C4-2B (cell line): ENCODE measurements around the gene HOXD9.

ENCODE experiments used
- ZFX ChIP-seq: fragments of 450-650 bp; IDR thresholded peaks from 2 replicates; pipeline ENCODE4 v1.6.1; 2017
- TF ChIP-seq, protein P1 (sequence below): fragments of 450-650 bp; conservative IDR thresholded peaks from 2 replicates; pipeline ENCODE4 v1.5.1; 2017; ENCODE audit warnings: mild to moderate bottlenecking

DNA sequence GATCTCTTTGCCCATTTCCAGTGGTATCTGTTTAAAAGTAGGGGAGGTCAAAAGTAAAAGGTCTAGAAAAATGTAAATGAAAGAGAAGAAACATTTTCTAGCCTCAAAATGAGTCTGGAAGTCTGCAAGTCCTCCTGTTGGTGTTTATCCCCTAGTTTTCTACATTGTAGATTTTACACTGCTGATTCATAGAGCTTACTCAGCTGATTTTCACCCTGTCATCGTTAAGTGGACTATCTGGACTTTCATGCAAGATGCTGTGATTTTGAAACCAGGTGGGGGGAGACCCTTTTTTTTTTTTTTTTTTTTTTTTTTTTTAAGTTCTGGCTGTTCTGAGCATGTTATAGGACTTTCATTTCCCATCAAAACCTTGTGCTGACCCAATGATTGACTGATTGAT is 44.9 kb downstream of the HOXD9 start:
- TF ChIP-seq, protein P1, sequence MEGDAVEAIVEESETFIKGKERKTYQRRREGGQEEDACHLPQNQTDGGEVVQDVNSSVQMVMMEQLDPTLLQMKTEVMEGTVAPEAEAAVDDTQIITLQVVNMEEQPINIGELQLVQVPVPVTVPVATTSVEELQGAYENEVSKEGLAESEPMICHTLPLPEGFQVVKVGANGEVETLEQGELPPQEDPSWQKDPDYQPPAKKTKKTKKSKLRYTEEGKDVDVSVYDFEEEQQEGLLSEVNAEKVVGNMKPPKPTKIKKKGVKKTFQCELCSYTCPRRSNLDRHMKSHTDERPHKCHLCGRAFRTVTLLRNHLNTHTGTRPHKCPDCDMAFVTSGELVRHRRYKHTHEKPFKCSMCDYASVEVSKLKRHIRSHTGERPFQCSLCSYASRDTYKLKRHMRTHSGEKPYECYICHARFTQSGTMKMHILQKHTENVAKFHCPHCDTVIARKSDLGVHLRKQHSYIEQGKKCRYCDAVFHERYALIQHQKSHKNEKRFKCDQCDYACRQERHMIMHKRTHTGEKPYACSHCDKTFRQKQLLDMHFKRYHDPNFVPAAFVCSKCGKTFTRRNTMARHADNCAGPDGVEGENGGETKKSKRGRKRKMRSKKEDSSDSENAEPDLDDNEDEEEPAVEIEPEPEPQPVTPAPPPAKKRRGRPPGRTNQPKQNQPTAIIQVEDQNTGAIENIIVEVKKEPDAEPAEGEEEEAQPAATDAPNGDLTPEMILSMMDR, result no peak
- TF ChIP-seq ZFX, result no peak
